Left lung (tissue), 10 donors: ENCODE measurements around the gene ADAMTS15. TPM values are rescaled to one million over a fixed set of nuclear protein-coding genes. Genes with fewer than 3 reads are reported as not detected.

Experiments used
- ATAC-seq: fragments of 200-7000 bp; cut with Tn5 transposase; one replicate; pipeline ENCODE4 v1.9.1; 2020; ENCODE audit warnings: moderate library complexity
- DNase-seq, 4 donors: peaks; one replicate each; pipeline ENCODE4 v3.0.0-alpha.2; 2013 to 2020
- H3K27ac ChIP-seq, 2 donors: fragments of 200-600 bp; sonication (generic) in 1 of 2; one replicate each; pipeline versions ENCODE4 v1.5.0 to v1.8.0; 2020 to 2021
- H3K27me3 ChIP-seq, 2 donors: fragments of 200-600 bp; sonication (generic) in 1 of 2; one replicate each; pipeline versions ENCODE4 v1.5.0 to v1.8.0; 2020 to 2021
- H3K36me3 ChIP-seq, 2 donors: fragments of 200-600 bp; sonication (generic) in 1 of 2; one replicate each; pipeline versions ENCODE4 v1.5.0 to v1.8.0; 2020 to 2021
- H3K4me1 ChIP-seq, 2 donors: fragments of 200-600 bp; one replicate each; pipeline ENCODE4 v1.8.0; 2021
- H3K4me3 ChIP-seq, 2 donors: fragments of 200-600 bp; sonication (generic) in 1 of 2; one replicate each; pipeline versions ENCODE4 v1.5.0 to v1.8.0; 2020 to 2021; ENCODE audit warnings: mild to moderate bottlenecking in 1 of 2
- H3K9me3 ChIP-seq, 2 donors: fragments of 200-600 bp; sonication (generic) in 1 of 2; one replicate each; pipeline versions ENCODE4 v1.5.0 to v1.8.0; 2020 to 2021
- intact Hi-C, 2 donors: fragments of 100-400 bp; cut with DNase I; formaldehyde crosslinking; loops; one replicate each; pipeline versions ENCODE4 v1.11.2 to v1.14.2; 2022
- polyA plus RNA-seq, 6 donors: library from polyadenylated mRNA; unstranded; fragments of 120-200 nt; gene quantifications; one replicate each; pipeline ENCODE4 v1.2.1, GENCODE V29; 2013; ENCODE audit not compliant: insufficient read length in 6 of 6
- total RNA-seq, 2 donors: library from RNA; stranded (reverse); fragmentation: NEBNext Ultra II Directional; extraction: Animal tissue kit (Norgen Biotek cat#: 25700); gene quantifications; one replicate each; pipeline ENCODE4 v1.2.1, GENCODE V29; 2021
- TF ChIP-seq, protein P1 (sequence below), 2 donors: fragments of 200-600 bp; sonication (generic) in 1 of 2; IDR thresholded peaks; one replicate each; pipeline versions ENCODE4 v1.5.0 to v1.8.0; 2021; ENCODE audit warnings: antibody characterized with exemption in 2 of 2
- donor health status: DM: no; HTN: yes; CAD: no.
- donor health status: DM: no; HTN: no; CAD: no.

ADAMTS15 gene
- total and polyA plus RNA-seq, 8 donors = 11.8 to 49.6 (median 40.0) TPM

DNA sequence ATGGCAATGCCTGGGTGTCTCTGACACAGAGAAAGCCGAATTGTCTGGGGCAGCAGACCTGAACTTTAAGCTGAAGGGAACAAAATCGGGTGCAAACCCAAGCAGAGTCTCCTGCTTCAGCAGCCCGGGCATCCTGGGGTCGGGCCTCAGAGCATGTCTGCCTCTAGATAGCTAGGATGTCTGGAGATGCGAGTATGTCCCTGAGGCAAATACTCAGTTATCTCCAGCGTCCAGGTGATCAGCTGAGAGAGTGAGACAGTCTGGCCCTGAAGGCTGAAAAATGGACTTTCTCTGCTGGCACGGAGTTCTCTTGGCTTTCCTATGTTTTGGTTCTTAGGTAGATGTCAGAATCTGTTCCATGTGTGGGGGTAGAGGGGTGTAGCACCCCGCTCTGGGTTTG is 23.3 kb upstream of the ADAMTS15 start:
- TF ChIP-seq, protein P1, sequence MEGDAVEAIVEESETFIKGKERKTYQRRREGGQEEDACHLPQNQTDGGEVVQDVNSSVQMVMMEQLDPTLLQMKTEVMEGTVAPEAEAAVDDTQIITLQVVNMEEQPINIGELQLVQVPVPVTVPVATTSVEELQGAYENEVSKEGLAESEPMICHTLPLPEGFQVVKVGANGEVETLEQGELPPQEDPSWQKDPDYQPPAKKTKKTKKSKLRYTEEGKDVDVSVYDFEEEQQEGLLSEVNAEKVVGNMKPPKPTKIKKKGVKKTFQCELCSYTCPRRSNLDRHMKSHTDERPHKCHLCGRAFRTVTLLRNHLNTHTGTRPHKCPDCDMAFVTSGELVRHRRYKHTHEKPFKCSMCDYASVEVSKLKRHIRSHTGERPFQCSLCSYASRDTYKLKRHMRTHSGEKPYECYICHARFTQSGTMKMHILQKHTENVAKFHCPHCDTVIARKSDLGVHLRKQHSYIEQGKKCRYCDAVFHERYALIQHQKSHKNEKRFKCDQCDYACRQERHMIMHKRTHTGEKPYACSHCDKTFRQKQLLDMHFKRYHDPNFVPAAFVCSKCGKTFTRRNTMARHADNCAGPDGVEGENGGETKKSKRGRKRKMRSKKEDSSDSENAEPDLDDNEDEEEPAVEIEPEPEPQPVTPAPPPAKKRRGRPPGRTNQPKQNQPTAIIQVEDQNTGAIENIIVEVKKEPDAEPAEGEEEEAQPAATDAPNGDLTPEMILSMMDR (IDR thresholded peaks at IDR 0.05) = no peak
- H3K4me1 ChIP-seq = peaks cover 8 to 26% of the 10 kb centered on the region in 2 donors
- intact Hi-C loops = loop anchor here in 1 of 2 donors (10.0 kb wide), 1 partner anchor 210 kb away; no protein-coding TSS in a partner anchor

GRCh38 chr11:130426223-130426836 is 22.1 kb upstream of the ADAMTS15 start:
- Histone ChIP-seq H3K4me3 (peak overlapping the region in 1 of 2 donors; percentile 37), H3K27me3 (peaks cover 37 to 92% of the 10 kb centered on the region in 2 donors), H3K4me1 (peaks cover 3 to 15% of the 10 kb centered on the region in 2 donors), H3K27ac (peak overlapping the region in 1 of 2 donors; percentile 0), H3K36me3 (no peaks in the 10 kb centered on the region), H3K9me3 (no peaks in the 10 kb centered on the region)
- TF ChIP-seq, protein P1 (IDR thresholded peaks at IDR 0.05) = no peak
- DNase-seq = no peak
- no peak for ATAC-seq
- intact Hi-C loops = loop anchor here in 1 of 2 donors (10.0 kb wide), 1 partner anchor 212 kb away; no protein-coding TSS in a partner anchor

More for the DNA sequence above, 23.3 kb upstream of the ADAMTS15 start:
- H3K4me3 ChIP-seq = no peak overlapping the region
- H3K27ac ChIP-seq = no peak overlapping the region
- DNase-seq = no peak
- H3K36me3 ChIP-seq = no peaks in the 10 kb centered on the region
- H3K9me3 ChIP-seq = no peaks in the 10 kb centered on the region
- peaks cover 35 to 83% of the 10 kb centered on the region in 2 donors for H3K27me3 ChIP-seq
- ATAC-seq = no peak

DNA sequence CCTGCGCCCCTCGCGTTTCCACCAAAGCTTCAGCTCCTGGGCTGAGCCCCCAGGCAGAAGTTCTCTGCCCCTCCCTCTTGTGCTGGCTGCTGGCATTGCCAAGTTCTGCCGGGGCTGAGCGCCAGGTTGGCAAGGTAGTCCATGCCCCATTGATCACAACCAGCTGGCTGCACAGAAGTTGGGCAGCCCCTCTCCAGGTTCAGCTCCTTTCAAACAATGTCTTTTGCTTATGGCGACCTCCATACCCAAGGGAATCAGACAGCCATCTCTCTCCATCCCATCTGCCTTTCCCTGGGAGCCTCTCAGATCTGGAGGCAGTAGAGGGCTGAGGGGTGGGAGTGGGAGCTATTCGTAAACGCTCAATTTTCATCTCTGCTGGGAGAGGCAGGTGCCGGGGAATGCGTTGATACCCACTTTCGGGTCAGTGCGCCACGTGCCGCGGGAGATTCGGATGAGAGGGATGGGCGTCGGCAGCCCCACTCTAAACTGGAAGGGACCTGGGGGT is 21.6 kb upstream of the ADAMTS15 start:
- intact Hi-C loops = loop anchor here in 1 of 2 donors (10.0 kb wide), 1 partner anchor 212 kb away; no protein-coding TSS in a partner anchor
- peaks cover 3 to 14% of the 10 kb centered on the region in 2 donors for H3K4me1 ChIP-seq
- peaks cover 37 to 93% of the 10 kb centered on the region in 2 donors for H3K27me3 ChIP-seq
- TF ChIP-seq, protein P1 (IDR thresholded peaks at IDR 0.05) = no peak
- no peak for DNase-seq
- H3K4me3 ChIP-seq = peak overlapping the region in 1 of 2 donors; percentile 37
- ATAC-seq = no peak
- peak overlapping the region in 1 of 2 donors; percentile 0 for H3K27ac ChIP-seq
- no peaks in the 10 kb centered on the region for H3K9me3 ChIP-seq
- no peaks in the 10 kb centered on the region for H3K36me3 ChIP-seq

DNA sequence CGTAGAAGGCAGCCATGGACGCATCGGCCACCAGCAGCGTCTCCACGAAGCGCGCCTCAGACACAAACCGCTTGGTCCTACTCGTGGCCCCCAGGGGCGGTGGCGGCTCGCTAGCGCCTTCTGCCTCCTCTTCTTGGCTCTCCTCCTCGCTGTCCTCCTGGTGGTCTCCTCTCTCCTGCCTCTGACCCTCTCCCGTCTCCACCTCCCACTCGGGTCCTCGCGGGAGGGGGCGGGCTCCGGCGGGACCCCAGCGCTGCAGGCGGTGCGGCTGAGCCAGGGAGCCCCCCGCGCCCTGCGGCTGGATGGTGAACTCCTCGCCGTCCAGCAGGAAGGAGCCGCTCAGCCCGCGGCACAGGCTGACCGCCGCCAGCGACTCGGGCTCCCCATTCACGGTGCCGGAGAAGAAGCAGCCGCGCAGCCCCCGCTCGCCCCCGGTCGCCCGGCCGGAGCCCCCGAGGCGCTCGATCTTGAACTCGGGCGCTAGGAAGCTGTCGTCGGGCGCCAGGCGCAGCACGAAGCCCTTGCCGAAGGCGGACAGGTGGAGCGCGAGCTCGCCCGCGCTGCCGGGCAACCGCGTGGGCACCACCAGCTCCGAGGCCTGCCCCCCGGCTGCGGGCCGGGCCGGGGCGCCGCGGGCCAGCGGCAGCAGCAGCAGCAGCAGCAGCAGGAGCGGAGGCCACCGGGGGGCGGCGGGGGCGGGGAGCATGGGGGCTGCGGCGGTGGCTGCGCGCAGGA is 20.7 kb upstream of the ADAMTS15 start:
- peaks cover 3 to 14% of the 10 kb centered on the region in 2 donors for H3K4me1 ChIP-seq
- H3K27ac ChIP-seq = peak overlapping the region in 1 of 2 donors; percentile 61
- H3K36me3 ChIP-seq = no peaks in the 10 kb centered on the region
- no peaks in the 10 kb centered on the region for H3K9me3 ChIP-seq
- H3K27me3 ChIP-seq = peaks cover 37 to 97% of the 10 kb centered on the region in 2 donors
- ATAC-seq (no peak), DNase-seq (no peak)
- intact Hi-C loops = loop anchor here in 1 of 2 donors (10.0 kb wide), 1 partner anchor 213 kb away; no protein-coding TSS in a partner anchor
- TF ChIP-seq, protein P1 (IDR thresholded peaks at IDR 0.05) = no peak
- peak overlapping the region; percentile 17 to 37 for H3K4me3 ChIP-seq
